Chondrocyte (in vitro differentiated cells): ENCODE data around the gene CHSY3. TPM values are rescaled to one million over a fixed set of nuclear protein-coding genes. Genes with fewer than 3 reads are reported as not detected.
"Not testable (repeated sequence)": the region's sequence is repeated elsewhere in the genome, so short reads cannot be mapped to it uniquely, and the experiment has no call there.

Experiments
- DNase-seq: peaks from one replicate; pipeline ENCODE4 v3.0.0; 2021; ENCODE audit warnings: mixed read lengths, low spot score
- H3K27ac Mint-ChIP-seq: one replicate; pipeline ENCODE4 v1.8.0; 2021; ENCODE audit warnings: mild to moderate bottlenecking, moderate library complexity, mixed read lengths; ENCODE audit not compliant: unreplicated experiment
- H3K27me3 Mint-ChIP-seq: 2 replicates; pipeline ENCODE4 v1.8.0; 2021; ENCODE audit warnings: low read depth, mixed read lengths
- H3K36me3 Mint-ChIP-seq: 2 replicates; pipeline ENCODE4 v1.8.0; 2021; ENCODE audit warnings: low read depth, mixed read lengths
- H3K4me1 Mint-ChIP-seq: 2 replicates; pipeline ENCODE4 v1.8.0; 2021; ENCODE audit warnings: low read depth, mild to moderate bottlenecking, mixed read lengths
- H3K4me3 Mint-ChIP-seq: one replicate; pipeline ENCODE4 v1.8.0; 2021; ENCODE audit warnings: mild to moderate bottlenecking, moderate library complexity, mixed read lengths; ENCODE audit not compliant: unreplicated experiment
- H3K9me3 Mint-ChIP-seq: 2 replicates; pipeline ENCODE4 v1.8.0; 2021; ENCODE audit warnings: low read depth, mixed read lengths
- CTCF ChIP-seq: fragments of 200-600 bp; sonication (generic); IDR thresholded peaks from 2 replicates; pipeline ENCODE4 v1.5.0; 2021; ENCODE audit warnings: antibody characterized with exemption, mild to moderate bottlenecking, moderate library complexity
- total RNA-seq: library from RNA; stranded (reverse); gene quantifications from 3 replicates; pipeline ENCODE4 v1.2.1, GENCODE V29; 2021

The CHSY3 gene
- total RNA-seq, 1 donor from 2014 or later = 18.1 TPM

DNA sequence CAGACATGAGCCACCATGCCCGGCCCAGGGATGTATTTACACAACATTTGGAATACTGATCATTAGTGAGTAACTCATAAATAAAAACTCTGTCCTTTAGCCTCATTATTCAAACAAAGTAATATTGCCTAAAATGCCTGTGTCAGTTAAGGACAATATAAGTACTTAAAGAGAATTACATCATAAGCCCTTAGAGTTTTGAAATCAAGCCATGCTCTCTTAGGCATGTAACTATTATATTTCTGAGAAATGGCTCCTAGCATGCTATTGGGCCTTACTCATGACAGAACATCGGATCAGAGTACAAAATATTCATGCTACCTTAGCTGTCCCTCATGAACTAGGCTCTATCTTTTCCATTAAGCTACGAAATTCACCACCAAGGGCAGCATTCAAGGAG lies 309.3 kb downstream of the CHSY3 start:
- Mint-ChIP-seq H3K27ac (no peak overlapping the region), H3K4me1 (peaks cover 3% of the 10 kb centered on the region), H3K27me3 (peaks cover 12% of the 10 kb centered on the region), H3K4me3 (no peak overlapping the region), H3K9me3 (no peaks in the 10 kb centered on the region), H3K36me3 (no peaks in the 10 kb centered on the region)
- no peak for DNase-seq
- TF ChIP-seq CTCF = no peak

DNA sequence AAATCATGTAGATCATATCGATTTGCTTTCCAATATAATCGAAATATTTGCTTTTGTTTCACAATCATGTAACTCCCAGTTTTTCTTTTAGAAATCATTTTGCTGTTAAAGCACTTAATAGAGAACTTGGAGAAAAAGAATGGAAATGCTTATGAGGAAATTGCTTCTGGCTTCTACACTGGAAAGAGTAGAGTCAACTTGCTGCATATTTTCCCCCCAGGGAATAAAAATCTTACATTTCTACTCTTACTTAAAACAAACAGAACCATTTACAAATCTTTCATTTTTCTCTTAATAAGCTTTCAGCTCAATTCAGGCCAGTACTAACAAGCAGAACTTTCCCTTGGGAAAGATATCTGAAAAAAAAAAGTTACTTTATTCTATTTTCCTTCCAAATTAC lies 312.0 kb downstream of the CHSY3 start:
- no peak for DNase-seq
- H3K9me3 Mint-ChIP-seq = no peaks in the 10 kb centered on the region
- no peak for TF ChIP-seq CTCF
- H3K4me1 Mint-ChIP-seq = peaks cover 3% of the 10 kb centered on the region
- no peak overlapping the region for H3K4me3 Mint-ChIP-seq
- no peak overlapping the region for H3K27ac Mint-ChIP-seq
- peaks cover 9% of the 10 kb centered on the region for H3K27me3 Mint-ChIP-seq
- H3K36me3 Mint-ChIP-seq = no peaks in the 10 kb centered on the region

- H3K4me1 Mint-ChIP-seq = peaks cover 14% of the 10 kb centered on the region
- peaks cover 19% of the 10 kb centered on the region for H3K9me3 Mint-ChIP-seq
- DNase-seq = no peak
Measured at GRCh38 chr5:130222573-130222972, 318.3 kb downstream of the CHSY3 start.

GRCh38 chr5:130226556-130226955 lies 322.3 kb downstream of the CHSY3 start:
- peaks cover 19% of the 10 kb centered on the region for H3K9me3 Mint-ChIP-seq
- H3K27ac Mint-ChIP-seq, DNase-seq, H3K27me3 Mint-ChIP-seq, H3K4me3 Mint-ChIP-seq, H3K36me3 Mint-ChIP-seq: not testable (repeated sequence)
- H3K4me1 Mint-ChIP-seq = peaks cover 14% of the 10 kb centered on the region

More at GRCh38 chr5:130222573-130222972, 318.3 kb downstream of the CHSY3 start:
- peaks cover 3% of the 10 kb centered on the region for H3K27me3 Mint-ChIP-seq
- TF ChIP-seq CTCF = no peak
- H3K36me3 Mint-ChIP-seq = peaks cover 3% of the 10 kb centered on the region
- H3K4me3 Mint-ChIP-seq = no peak overlapping the region
- H3K27ac Mint-ChIP-seq = no peak overlapping the region

GRCh38 chr5:130227699-130228098 lies 323.4 kb downstream of the CHSY3 start:
- Mint-ChIP-seq H3K4me3 (no peak overlapping the region), H3K4me1 (peaks cover 7% of the 10 kb centered on the region), H3K9me3 (peaks cover 19% of the 10 kb centered on the region), H3K36me3 (peaks cover 3% of the 10 kb centered on the region), H3K27me3 (no peaks in the 10 kb centered on the region), H3K27ac (no peak overlapping the region)
- TF ChIP-seq CTCF = no peak
- no peak for DNase-seq

DNA sequence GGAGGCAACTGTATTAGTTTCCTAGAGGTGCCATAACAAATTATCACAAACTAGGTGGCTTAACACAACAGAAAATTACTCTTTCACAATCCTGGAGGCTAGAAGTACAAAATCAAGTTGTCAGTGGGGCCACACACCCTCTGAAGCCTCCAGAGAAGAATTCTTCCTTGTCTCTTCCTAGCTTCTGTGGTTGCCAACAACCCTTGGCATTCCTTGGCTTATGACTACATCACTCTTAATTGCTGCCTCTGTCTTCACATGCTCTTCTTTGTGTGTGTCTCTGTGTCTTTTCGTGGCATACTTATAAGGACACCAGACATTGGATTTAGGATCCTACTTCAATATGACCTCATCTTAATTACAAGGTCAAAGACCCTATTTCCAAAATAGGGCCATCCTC lies 327.5 kb downstream of the CHSY3 start:
- Mint-ChIP-seq H3K27me3 (no peaks in the 10 kb centered on the region), H3K4me1 (no peaks in the 10 kb centered on the region), H3K4me3 (no peak overlapping the region), H3K9me3 (peaks cover 5% of the 10 kb centered on the region), H3K27ac (no peak overlapping the region), H3K36me3 (no peaks in the 10 kb centered on the region)
- TF ChIP-seq CTCF = no peak
- DNase-seq = no peak
